Hippocampal formation (tissue), 2 donors: ENCODE data around the gene MARCHF6.
A peak's percentile ranks its signal among the peaks of the same experiment; 100 is the strongest.
"Not testable (repeated sequence)": the region's sequence is repeated elsewhere in the genome, so short reads cannot be mapped to it uniquely, and the experiment has no call there.

Experiments
- DNase-seq, 2 donors: peaks; one replicate each; lab custom pipeline; 2025; lab: John Stamatoyannopoulos, UW

MARCHF6 gene

GRCh38 chr5:10376544-10376943 lies 23.0 kb downstream of the MARCHF6 start:
- no peak for DNase-seq

DNA sequence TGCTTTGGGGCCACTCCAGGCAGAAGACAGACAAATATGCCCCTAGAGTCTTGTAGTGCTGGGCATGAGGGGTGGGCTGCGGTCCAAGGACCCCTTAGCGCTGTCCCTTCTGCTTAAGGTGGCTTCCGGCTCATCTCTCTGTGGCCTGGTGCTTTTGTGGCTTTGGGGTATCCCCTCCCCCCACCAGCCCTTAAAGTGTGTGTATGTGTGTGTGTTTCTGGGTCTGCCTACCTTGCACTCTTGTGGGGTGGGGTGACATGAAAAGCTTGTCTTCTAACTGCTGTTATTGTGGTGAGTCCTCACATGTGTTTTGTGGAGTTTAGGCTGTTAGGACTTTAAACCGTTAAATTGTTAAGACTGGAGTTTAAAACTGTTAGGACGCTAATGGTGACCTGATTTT lies 23.6 kb downstream of the MARCHF6 start:
- DNase-seq = no peak

GRCh38 chr5:10381803-10382202 lies 28.3 kb downstream of the MARCHF6 start:
- DNase-seq = no peak

- no peak for DNase-seq
Measured at GRCh38 chr5:10384483-10384882, 31.0 kb downstream of the MARCHF6 start.

GRCh38 chr5:10387690-10388089 lies 34.2 kb downstream of the MARCHF6 start:
- DNase-seq = no peak

DNA sequence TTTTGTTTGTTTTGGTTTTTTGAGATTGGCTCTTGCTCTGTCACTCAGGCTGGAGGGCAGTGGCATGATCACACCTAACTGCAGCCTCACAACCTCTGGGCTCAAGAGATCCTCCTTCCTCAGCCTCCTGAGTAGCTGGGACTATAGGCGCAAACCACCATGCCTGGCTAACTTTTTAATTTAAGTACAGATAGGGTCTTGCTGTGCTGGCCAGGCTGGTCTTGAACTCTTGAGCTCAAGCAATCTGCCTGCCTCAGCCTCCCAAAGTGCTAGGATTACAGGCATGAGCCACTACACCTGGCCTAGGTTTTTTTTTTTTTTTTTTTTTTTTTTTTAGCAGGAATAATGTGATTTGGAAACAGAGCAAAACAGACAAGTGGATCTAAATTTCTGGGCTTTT lies 37.6 kb downstream of the MARCHF6 start:
- no peak for DNase-seq

DNA sequence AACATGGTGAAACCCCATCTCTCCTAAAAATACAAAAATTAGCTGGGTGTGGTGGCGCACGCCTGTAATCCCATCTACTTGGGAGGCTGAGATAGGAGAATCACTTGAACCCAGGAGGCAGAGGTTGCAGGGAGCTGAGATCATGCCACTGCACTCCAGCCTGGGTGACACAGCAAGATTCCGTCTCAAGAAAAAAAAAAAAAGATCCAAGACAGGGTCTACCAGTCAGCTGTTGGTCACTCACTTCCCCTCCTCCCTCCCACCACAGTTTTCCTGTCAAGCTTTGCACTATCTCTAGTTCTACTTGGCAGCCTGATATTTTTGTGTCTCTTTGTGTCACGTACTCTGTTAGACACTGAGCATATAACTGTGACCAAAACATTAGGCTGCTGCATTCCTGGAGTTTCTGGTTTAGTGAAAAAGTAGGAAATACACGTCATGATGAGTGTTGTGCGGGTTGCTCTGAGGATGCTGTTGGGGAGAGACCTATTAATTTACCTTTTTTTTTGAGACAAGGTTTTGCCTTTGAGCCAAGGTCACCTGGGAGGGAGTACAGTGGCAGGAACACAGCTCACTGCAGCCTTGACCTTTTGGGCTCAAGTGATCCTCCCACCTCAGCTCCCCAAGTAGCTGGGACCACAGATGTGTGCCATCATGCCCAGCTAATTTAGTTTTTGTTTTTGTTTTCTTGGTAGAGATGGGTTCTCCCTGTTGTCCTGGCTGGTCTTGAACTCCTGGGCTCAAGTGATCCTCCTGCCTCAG lies 39.3 kb downstream of the MARCHF6 start:
- DNase-seq = not testable (repeated sequence)

DNA sequence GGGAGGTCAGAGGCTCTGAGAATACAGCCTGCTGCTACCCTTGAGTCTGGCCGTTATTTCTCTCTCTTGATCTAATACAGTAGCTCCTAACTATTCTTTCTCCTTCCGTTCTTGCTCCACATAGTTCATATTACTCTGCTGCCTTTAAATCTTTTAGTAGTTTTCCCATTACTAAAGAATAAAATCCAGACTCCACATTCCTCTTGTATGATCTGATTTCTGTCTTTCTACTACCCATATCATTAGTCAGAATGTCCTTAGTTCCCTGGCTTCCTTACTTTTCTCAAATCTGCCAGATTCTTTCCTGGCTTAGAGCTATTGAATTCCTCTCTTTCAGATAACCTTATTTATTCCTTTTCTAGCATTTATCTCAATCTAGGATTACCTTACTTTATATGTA lies 40.0 kb downstream of the MARCHF6 start:
- DNase-seq = no peak

- DNase-seq = no peak
Measured at GRCh38 chr5:10396552-10396951, 43.1 kb downstream of the MARCHF6 start.

DNA sequence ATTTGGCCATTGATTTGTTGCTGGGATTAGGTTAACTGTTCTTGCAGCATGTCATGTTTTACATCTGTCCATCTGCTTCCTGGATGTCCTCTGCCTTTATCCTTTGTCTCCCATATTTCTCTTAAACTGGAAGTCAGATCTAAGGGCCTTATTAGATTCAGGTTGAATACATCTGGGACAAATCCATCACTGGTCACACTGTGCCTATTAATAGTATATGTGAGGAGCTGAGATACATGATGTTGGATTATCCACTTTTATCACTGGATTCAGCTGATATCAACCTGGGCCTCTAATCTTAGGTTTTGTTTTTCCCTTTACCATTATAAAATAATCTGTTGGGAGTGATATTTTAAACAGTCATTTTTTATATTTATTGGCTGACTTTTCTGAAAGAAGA lies 46.3 kb downstream of the MARCHF6 start:
- DNase-seq = no peak

DNA sequence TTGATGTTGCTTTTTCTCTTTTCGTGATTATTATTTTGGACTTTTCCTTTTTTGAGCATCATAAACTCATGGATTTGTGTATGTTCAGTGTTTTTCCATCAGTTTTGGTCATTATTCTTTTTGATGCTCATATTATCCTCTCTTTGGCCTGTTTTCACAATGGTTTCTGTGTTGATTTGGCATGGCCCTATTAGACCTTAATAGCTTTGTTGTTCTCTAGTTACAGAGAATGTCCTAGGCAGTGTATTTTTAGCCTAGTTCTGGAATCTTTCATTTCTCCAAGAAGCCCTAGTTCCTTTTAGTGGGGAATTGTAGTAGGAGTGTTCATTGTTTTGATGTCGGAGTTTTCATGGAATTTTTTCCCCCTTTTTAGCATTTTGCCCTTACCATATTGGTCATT lies 46.9 kb downstream of the MARCHF6 start:
- peak in 1 of 2 donors; percentile 55 for DNase-seq

- no peak for DNase-seq
Measured at GRCh38 chr5:10400831-10401230, 47.3 kb downstream of the MARCHF6 start.

DNA sequence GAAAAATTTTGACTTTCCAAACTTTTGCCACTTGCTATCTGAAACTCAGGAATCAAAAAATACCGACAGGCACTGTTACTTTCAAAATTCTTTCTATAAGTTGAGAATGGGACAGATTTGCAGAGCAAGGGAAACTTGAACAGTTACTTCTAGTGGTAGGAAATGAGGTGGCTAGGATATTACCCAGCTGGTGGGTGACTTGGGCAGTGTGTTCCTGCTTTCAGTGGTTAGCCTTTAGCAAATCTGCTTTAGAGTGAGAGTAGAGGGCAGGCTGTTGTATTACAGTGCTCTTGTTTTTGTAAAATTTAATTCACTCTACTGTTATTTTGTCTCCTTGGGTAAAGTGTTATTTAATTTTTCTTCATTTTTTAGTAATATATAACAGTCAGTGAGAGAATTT lies 48.0 kb downstream of the MARCHF6 start:
- DNase-seq = no peak
